ENCODE data around the gene WBP2.

The WBP2 gene

DNA sequence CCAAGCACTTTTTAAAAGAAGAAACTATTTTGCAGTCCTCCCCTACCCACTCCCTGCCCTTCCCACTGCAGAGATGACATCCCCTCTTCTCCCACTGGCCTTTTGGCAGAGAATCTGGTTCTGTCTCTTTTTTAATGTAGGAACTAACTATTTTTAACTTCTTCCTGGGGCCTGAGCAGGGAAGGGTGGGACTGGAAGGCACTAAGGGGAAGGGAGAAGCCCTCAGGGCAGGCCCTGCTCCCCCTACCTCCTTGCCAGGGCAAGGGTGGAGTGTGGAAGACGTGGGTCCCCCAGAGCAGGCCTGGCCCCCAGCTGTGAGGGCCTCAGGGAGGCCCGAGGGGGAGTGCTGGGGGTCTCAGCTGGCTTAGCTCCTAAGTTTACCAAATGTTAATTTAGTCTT is 30.5 kb downstream of the WBP2 start:
- no peak overlapping the region for H3K4me3 ChIP-seq (ENCODE audit: low read depth, low read length)
- no peak for DNase-seq (ENCODE audit: low read depth)
- TF ChIP-seq, protein P1, sequence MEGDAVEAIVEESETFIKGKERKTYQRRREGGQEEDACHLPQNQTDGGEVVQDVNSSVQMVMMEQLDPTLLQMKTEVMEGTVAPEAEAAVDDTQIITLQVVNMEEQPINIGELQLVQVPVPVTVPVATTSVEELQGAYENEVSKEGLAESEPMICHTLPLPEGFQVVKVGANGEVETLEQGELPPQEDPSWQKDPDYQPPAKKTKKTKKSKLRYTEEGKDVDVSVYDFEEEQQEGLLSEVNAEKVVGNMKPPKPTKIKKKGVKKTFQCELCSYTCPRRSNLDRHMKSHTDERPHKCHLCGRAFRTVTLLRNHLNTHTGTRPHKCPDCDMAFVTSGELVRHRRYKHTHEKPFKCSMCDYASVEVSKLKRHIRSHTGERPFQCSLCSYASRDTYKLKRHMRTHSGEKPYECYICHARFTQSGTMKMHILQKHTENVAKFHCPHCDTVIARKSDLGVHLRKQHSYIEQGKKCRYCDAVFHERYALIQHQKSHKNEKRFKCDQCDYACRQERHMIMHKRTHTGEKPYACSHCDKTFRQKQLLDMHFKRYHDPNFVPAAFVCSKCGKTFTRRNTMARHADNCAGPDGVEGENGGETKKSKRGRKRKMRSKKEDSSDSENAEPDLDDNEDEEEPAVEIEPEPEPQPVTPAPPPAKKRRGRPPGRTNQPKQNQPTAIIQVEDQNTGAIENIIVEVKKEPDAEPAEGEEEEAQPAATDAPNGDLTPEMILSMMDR (IDR thresholded peaks at IDR 0.05; ENCODE audit: insufficient read depth, low read depth, low read length, missing control alignments) = no peak

DNA sequence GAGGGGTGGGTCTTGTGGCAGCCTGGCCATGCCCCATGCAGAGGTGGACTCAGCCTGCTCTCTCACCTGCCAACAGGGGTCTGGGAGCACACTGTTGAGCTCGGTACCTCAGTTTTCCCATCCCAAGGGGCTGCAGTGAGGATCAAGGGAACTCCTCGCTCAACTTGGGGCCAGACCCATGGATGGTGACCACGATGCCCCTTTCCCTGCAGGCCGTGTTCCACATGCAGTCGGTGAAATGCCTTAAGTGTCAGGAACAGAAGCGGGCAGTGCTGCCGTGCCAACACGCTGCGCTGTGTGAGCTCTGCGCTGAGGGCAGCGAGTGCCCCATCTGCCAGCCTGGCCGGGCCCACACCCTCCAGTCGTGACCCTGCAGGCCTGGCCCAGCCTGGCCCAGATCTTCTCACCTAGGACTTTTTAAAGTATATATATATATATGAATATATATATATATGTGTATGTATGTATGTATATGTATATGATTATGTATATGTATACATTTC is 31.0 kb downstream of the WBP2 start:
- TF ChIP-seq, protein P1 (IDR thresholded peaks at IDR 0.05; ENCODE audit: insufficient read depth, low read depth, low read length, missing control alignments) = no peak
- H3K4me3 ChIP-seq (ENCODE audit: low read depth, low read length) = no peak overlapping the region
- no peak for DNase-seq (ENCODE audit: low read depth)

DNA sequence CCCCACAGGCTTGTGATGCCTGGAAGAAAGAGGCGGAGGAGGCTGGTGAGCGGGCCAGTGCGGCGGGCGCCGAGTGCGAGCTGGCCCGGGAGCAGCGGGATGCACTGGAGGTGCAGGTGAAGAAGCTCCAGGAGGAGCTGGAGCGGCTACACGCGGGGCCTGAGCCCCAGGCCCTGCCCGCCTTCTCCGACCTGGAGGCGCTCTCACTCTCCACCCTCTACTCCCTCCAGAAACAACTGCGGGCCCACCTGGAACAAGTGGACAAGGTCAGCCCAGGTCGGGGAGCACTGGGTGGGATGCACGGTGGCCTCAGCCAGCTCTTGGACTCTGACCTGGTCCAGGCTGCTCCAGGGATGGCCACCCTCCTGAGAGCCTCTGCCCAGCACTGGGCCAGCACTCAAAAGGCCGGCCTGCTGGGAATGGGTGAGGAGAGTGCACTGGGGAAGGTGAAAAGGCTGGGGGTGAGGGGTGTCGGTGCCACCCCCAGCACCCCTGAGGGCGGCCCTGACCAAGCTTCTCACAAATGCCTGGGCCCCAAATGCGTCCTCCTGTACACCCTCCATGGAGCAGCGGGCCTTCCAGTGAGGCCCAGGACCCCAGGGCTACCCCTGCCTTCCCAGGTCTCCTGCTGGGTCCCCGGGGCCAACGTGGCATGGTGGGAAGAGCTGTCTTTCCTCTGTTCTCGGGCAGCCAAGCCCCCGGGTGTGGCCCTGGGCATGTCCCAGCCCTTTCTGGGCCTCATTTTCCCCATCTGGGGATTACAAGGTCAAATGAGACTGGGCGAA is 31.7 kb downstream of the WBP2 start:
- no peak for DNase-seq (ENCODE audit: low read depth)
- H3K4me3 ChIP-seq (ENCODE audit: low read depth, low read length) = no peak overlapping the region
- TF ChIP-seq, protein P1 (IDR thresholded peaks at IDR 0.05; ENCODE audit: insufficient read depth, low read depth, low read length, missing control alignments) = no peak

DNA sequence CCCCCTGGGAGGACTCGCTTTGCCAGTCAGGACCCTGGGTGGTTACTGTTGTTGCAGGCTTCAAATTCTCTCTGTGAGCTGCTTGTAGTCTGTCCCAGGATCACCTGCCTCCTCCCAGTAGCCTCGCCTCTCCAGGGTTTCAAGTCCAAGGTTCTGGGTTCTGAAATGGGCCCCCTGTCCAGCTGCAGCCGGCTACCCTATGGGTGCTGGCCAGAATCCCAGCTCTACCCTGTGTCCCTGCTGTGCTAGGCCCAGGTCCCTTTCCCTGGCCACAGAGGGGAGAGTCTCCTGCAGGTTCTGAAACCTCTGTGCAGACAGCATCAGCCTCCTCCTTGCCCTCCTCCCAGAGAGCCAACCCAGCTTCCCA is 32.4 kb downstream of the WBP2 start:
- DNase-seq (ENCODE audit: low read depth) = no peak
- TF ChIP-seq, protein P1 (IDR thresholded peaks at IDR 0.05; ENCODE audit: insufficient read depth, low read depth, low read length, missing control alignments) = no peak
- H3K4me3 ChIP-seq (ENCODE audit: low read depth, low read length) = no peak overlapping the region

DNA sequence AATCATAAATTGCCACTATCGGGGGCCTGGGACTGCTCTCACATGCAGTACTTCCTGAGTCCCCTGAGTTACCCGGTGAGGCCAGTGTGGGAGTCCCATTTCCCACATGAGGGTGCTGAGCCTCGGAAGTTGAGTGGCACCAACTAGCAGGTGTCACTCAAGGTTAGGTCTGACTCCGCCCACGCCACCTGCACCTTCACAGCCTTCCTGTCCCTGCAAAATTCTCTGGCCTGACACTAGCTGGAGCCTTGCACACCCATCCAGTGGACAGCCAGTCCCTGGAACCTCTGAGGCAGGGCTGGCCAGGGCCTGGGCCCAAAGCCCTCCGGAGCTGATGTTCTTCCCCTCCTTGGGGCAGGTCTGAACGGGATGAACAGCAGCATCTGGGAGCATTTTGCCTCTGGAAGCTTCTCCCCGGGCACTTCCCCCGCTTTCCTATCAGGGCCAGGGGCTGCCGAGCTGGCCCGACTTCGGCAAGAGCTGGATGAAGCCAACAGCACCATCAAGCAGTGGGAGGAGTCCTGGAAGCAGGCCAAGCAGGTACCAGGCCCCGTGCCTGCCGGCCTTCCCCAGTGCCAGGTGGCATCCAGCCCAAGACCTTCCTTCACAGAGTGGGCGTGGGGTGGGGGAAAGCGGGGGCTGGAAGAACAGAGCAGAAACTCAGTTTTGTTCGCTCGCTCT is 32.9 kb downstream of the WBP2 start:
- TF ChIP-seq, protein P1 (IDR thresholded peaks at IDR 0.05; ENCODE audit: insufficient read depth, low read depth, low read length, missing control alignments) = no peak
- no peak for DNase-seq (ENCODE audit: low read depth)

DNA sequence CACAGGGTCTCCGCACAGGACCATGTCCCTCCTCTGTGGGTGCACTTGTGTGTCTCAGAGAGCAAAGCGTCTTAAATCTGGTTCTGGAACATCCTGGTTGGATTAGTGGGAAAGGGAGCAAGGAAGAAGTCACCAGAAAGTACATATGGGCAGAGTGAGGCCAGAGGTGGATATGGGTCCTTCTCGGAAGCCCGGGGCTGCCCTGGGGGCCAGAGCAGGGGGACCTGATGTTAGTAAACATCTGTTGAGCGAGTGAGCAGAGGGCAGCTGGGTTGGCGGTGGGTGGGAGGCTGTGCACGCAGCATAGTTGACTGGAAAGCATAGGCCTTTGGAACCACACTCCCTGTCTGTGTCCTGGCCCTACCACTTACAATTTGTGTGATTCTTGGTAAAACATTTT is 33.6 kb downstream of the WBP2 start:
- DNase-seq (ENCODE audit: low read depth) = no peak
- no peak overlapping the region for H3K4me3 ChIP-seq (ENCODE audit: low read depth, low read length)
- TF ChIP-seq, protein P1 (IDR thresholded peaks at IDR 0.05; ENCODE audit: insufficient read depth, low read depth, low read length, missing control alignments) = no peak

More for the DNA sequence above, 32.9 kb downstream of the WBP2 start:
- no peak overlapping the region for H3K4me3 ChIP-seq (ENCODE audit: low read depth, low read length)
